ENCODE measurements around the gene SLC35F3.
"Not testable (repeated sequence)": the region's sequence is repeated elsewhere in the genome, so short reads cannot be mapped to it uniquely, and the experiment has no call there.

SLC35F3 gene

DNA sequence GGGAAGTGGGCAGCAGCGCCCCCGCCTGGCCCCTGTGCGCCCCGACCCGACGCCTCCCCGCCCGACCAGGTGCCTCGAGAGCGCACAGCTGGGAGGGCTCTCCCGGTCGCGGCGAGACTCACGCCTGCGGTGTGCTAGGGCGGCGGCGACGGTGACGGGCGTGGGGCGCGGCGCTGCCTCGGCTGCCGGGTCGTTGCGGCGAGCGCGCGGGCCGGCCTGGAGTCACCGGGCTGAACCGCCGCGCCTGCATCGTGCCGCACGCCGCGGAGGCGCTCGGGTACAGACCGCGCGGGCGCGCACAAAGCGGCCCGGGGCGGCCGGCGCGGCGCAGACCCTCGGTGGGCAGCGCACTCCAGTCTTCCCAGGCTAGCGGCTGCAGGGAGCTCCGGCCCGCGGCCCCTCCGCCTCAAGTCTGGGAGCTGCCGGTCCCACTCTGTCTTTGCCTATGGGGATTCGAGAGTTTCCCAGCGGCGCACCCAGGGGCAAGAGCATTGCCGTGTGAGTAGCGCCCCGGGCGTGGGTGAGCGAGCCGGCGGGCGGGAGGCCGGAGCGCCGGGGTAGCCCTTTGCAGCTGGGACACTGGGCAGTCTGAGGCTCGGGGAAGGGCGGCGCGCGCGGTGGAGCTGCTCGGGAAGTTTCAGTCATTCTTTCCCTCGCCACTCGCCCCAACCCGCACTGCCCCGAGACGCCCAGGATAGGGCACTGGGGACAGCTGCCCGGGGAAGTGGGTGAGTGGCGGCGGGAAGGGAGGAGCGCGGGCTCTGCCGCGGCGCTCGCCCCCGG is at the start of gene SLC35F3:
Gene SLC35F3 (plus strand): TSS at position 44 of the 783 bp plus-strand sequence.
- no peak for DNase-seq

DNA sequence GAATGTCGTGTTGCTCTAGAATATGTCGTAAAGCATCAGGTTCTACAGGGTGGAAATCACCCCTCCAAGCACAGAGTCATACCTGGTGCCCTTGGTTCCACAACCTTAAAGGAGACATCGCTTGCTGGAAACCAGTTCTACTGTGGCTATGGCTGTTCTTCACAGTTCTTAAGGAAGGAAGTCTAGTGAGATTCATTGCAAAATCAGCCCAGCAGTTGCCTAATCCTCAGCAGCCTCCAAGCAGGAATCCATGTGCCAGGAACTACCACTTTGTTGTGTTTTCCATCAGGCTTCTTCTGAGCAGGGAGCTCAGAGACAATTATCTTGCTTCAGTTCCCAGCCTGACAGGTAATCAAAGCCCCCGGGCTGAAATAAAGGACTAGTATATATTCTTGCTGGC is 45.0 kb upstream of the SLC35F3 start:
- no peak for DNase-seq

DNA sequence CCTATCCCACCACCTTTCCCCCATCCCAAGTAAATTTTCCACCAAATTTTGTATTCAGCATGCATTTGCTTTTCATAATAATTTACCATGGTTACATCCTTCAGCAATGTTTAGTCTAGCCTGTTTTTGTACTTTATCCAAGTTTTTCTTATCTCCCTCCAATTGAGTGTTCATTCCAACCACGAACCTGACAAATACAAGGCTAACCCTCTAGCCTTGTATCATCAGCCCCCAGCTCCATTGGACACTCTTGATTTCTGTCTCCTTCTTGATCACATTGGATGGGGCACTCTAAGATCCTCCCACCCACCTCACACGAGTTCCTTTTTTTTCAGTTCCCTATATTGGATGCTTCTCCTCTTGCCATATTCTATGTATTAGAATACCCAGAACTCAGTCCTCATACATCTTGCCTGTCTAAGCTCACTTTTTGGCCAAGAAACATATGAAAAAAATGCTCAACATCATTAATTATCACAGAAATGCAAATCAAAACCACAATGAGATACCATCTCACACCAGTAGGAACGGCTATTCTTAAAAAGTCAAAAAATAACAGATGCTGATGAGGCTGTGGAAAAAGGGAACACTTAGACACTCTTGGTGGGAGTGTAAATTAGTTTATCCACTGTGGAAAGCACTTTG is 40.5 kb upstream of the SLC35F3 start:
- no peak for DNase-seq

DNA sequence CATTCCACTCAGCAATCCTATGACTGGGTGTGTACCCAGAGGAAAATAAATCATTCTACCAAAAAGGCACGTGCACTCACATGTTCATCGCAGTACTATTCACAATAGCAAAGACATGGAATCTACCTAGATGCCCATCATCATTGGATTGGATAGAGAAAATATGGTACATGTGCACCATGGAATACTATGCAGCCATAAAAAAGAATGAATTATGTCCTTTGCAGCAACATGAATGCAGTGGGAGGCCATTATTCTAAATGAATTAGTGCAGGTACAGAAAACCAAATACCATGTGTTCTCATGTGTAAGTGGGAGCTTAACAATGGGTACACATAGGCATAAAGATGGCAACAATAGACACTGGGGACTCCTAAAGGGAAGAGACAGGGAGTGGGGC is 39.9 kb upstream of the SLC35F3 start:
- no peak for DNase-seq

DNA sequence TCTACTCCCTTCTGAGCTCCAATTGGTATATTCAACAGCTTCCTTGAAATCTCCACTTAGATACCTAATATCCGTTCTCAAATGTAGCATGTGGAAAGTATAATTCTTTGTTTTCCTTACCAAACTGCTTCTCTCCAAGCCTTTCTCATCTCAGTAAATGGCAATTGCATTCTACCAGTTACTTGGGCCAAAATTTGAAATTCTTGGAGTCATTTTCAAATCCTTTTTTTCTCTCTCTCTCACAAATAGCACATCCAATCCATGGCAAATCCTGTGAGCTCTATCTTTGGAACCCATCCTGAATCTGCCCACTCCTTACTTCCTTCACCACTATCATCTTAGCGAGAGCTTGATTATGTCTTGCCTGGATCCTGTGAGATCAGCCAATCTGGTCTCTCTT is 39.3 kb upstream of the SLC35F3 start:
- no peak for DNase-seq

DNA sequence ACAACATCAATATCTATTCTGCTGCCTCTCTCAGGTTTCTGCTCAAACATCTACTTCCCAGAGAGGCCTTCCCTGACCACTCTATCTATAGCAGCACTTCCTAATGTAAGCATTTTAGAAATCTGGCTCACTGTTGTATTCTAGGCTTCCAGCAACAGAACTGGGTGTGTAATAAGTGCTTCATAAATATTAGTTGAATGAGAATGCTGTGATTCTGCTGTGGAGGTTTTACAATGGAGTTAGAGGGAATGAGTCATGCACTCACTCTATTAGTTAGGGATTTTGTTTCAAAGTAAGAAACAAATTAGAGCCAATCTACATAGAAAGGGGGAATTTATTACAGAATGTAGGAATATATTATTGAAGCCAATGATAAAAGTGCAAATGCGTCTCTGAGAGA is 38.6 kb upstream of the SLC35F3 start:
- no peak for DNase-seq

DNA sequence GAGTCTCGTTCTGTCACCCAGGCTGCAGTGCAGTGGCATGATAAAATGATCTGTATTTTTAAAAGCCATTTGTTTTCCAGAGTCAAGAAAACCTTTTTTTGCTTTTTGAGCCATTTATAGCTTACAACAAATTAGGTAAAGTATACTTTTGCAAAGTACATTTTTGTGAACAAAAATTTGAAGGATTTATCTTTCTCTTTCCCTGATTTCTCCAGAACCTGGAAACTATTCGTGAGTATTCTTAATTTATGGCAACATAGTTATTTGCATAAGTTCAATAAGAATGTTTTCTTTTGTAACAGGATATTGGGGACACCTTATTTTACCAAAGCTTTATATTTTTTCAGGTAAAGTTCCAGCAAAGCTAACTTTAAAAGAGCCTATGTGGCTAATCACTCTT is 37.4 kb upstream of the SLC35F3 start:
- no peak for DNase-seq

DNA sequence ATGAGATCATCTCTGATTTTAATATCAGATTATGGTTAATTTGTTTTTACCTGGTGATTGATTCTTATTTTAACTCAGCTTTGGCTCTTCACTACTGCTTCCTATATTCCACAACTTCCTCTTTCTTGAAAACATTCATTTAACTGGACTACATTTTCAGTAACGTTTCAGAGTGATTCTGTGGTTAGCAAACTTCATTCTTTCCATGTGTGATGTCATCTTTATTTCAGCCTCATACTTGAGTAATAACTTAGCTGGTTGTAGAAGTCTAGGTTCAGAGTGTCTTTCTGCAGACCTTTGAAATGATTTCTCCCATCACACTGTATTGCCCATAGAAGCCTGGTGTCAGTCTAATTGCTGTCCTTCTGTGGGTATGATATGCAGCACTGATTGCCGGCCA is 36.0 kb upstream of the SLC35F3 start:
- DNase-seq: no peak

DNA sequence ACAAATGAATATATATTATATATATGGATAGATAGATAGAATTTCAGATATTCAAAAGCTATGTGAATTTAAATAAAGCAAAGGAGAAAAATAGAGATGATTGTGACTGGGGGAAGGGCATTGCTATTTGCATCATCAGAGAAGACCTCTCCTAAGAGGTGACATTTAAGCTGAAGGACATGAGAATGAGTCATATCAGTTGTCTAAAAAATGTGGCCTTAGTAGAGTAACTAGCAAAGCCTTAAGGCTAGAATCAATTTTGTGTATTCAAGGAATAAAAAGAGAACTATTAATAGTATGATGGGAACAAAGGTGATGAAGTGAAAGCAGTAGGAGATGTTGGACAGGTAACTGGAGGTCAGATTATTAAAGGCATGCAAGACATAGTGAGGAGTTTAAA is 34.8 kb upstream of the SLC35F3 start:
- no peak for DNase-seq

DNA sequence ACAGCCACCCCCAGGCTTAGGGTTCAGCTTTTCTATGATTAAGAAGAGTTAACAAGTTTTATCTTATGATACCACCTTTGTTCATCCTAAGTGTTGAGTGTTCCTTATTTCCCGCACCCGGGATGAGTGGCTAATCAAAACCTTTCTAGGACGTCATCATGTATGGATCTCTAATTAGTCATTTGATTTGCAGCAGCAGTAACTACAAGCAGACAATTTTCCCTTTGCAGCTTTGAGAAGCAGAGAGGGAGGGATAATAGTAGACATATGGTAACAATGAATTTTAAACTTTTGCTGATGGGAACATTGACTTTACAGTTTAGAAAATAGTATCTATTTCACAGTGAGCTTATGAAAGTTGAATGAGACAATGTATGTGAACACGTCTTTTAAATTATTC is 30.8 kb upstream of the SLC35F3 start:
- DNase-seq: no peak

DNA sequence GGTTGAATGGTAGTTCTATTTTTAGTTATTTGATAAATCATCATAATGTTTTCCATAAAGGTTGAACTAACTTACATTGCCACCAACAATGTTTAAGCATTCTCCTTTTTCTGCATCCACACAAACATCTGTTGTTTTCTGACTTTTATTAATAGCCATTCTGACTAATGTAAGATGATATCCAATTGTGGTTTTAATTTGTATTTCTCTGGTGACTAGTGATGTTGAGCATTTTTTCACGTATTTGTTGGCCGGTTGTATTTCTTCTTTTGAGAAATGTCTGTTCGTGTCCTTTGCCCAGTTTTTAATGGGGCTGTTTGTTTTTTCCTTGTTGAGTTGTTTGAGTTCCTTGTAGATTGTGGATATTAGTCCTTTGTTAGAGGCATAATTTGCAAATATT is 24.6 kb upstream of the SLC35F3 start:
- DNase-seq: no peak

DNA sequence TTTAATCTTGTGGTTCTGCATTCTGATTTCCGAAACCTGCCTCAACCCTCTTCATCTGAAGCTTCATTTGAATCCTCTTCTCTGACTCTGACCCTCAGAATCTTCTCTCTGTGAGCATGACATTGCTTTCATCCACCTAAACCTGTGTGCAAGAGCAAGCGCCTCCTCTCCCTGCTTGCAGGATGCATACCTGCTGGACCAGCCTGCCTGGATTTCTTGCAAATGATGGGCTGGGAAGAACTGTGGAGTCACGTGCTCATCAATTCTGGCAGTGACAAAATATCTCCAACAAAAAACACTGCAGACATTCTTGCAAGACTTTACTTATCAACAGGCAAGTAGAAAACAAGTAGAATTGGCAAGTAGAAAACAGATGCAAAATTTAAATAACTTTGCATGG is 20.8 kb upstream of the SLC35F3 start:
- no peak for DNase-seq

DNA sequence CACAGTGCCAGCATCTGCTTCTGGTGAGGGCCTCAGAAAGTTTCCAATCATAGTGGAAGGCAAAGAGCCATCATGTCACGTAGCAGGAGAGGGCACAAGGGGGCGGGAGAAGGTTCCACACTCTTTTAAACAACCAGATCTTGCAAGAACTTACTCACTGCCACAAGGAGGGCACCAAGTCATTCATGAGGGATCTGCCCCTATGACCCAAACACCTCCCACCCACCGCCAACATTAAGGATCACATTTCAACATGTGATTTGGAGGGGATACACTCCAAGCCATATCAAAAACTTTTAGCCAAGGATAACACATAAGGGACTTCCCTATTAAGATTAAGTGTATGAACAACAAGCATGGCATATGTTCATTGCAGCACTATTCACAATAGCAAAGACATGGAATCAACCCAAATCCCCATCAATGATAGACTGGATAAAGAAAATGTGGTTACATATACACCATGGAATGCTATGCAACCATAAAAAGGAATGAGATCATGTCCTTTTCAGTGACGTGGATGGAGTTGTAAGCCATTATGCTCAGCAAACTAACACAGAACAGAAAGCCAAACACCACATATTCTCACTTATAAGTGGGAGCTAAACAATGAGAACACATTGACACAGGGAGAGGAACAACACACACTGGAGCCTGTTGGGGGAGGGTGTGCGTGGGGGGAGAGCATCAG is 19.9 kb upstream of the SLC35F3 start:
- DNase-seq: no peak

DNA sequence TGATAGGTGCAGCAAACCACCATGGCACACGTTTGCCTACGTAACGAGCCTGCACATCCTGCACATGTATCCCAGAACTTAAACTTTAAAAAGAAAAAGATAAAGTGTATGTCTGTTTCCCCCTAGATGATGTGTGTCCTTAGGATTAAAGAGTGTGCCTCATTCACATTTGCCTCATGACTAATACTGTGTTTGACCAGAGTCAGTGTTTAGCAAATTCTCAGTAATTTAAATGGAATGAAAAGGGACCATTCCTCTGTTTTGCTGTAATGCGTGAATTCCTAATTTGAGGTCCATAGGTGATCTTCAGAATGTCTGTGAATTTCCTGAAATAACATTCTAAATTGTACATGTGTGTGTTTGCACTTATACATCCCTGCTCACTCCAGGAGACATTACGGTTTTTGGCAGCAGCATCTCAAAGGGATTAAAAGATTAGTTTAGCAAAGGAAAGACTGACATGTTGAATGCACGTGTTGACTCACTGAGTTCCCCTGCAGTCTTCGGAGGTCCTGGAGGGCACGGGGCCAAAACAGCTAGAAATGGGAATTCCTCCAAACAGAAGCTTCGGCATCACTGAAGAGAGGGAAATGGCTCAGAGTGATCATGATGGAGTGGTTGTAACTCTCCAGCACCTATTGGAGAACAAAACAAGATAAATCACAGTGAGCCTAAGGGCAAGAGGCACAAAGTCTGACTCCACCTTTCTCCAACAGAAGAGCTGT is 19.1 kb upstream of the SLC35F3 start:
- no peak for DNase-seq

DNA sequence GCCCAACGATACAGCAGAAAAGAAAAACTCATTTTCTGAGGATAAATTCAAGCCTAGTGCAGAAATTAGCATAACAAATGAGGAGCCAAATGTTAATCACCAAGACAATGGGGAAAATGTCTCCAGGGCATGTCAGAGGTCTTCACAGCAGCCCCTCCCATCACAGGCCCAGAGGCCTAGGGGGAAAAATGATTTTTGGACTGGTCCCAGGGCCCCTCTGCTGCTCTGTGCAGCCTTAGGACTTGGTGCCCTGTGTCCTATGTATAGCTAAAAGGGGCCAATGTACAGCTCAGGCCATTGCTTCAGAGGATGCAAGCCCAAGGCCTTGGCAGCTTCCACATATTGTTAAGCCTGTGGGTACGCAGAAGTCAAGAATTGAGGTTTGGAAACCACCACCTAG is 13.3 kb upstream of the SLC35F3 start:
- DNase-seq: not testable (repeated sequence)

DNA sequence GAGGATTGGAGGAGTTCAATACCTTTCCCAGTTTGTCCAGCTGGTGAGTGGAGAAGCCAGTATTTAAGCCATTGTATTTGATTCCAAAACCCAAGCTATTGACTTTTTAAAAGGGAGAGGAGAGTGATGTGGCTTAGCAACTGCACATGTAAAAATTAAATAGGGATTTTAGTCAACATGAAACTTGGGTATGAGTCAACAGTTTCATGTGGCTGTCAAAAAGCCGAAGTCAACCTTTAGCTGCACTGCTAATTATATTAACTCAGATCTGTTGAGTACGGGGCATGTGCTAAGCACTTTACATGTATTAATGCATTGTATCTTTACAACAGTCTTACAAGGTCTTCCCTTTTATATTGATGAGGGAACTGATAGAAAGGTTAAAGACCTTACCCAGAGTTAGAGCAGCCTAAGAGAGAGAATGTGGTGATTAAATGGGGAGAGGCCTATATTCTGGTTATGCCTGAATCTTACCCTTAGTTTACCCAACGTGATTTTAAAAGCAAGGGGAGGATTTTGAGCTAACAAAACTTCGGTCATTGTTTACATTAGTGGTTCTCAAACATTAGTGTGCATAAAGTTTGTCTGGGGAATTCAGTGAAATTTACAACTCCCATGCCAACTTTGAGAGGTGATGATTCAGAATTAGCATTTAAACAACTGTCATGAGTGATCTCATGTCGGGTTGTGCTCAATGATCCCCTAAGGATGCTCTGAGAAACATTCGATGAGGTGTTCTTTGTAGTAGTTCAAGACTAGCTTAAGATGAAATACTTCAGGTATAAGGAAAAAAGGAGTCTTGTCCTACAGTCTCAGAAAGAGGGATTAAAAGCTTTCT is 6.9 kb upstream of the SLC35F3 start:
- DNase-seq: no peak

DNA sequence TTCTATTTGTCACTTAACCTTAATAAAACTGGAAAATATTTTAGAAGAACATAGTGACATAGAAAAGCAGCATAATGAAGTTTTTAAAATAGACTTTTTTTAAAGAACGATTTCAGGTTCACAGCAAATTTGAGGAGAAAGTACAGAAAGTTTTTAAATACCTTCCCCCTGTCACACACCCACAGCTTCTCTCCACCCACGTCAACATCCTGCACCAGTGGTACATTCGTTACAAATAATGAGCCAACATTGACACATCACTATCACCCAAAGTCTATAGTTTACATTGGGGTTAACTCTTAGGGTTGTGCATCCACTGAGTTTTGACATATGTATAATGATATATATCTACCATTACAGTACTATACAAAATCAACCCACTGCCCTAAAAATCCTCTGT is 3.0 kb upstream of the SLC35F3 start:
- DNase-seq: no peak

DNA sequence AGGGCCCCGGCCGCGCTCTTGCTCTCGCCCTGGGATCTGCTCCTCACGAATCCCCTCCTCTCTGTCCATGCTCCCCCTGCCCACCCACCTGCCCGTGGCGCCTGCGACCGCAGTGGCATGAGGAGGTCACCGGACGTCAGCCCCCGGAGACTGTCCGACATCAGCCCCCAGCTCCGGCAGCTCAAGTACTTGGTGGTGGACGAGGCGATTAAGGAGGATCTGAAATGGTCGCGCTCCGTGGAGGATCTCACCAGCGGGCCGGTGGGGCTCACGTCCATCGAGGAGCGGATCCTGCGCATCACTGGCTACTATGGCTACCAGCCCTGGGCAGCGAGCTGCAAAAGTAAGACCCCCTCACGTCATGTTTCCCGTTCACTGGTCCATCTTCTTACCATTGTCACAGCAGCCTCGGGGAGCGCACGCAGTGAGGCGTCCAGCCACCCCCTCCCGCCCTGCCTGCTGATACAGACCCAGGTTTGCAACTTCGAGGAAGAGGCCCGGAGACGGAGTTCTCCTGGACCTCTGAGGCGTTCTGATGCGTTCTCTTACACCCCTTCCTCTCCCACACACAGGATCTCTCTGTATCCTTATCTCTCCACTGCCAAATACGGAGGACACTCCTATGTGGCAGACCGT is 1.1 kb downstream of the SLC35F3 start:
- DNase-seq: no peak

DNA sequence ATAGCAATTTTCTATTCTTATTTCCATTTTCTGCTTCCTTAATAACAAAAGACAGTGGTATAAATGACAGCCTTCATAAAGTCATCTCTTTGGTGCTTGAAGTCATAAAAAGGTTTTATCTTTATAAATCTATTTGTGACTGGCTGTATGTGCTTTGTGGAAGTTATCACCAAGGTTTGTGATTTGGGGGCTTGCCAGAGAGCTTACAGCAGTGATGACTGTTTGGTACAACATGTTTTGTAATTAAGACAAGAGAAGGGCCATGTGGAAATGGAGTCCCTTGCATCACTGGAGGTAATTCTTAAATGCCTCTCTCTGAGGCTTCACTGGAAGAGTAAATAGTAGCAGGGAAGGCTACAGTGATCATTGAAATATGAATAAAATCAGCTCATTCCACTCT is 2.7 kb downstream of the SLC35F3 start:
- no peak for DNase-seq

DNA sequence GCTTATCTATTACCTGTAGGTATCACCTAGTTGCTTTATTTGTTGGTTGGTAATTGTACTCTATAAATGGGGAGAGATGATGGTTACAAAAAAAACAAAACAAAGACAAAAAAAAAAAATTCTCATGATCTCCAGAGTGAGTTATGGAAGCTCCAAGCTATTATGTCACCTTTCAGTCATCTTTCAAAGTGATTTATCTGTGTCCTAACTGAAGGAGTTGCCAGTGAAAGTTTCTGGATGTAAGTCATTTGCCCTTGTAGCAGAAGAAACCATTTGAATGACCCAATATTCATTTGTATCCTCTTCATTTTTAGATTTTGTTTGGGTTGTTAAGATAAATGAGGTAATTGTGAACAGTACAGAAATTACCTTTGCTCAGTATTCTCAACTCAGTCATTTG is 3.6 kb downstream of the SLC35F3 start:
- no peak for DNase-seq

DNA sequence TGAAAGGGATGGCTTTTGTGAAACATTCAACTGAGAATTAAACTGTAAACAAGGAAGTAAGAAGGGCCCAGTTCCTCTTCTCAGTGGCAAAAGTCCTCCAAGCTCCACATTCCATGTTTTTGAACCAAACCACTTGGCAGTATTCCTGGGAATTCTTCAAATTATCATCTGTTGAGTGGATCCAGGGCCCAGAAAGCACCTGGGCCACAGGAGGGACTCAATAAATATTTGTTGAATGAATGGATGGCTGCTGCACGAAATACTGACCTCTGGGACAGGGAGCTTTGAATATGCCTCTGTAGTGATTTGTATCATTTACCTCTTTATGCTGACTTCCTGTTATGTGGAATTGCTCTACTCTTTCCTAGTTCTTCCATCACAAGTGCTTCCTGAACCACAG is 4.7 kb downstream of the SLC35F3 start:
- DNase-seq: no peak

DNA sequence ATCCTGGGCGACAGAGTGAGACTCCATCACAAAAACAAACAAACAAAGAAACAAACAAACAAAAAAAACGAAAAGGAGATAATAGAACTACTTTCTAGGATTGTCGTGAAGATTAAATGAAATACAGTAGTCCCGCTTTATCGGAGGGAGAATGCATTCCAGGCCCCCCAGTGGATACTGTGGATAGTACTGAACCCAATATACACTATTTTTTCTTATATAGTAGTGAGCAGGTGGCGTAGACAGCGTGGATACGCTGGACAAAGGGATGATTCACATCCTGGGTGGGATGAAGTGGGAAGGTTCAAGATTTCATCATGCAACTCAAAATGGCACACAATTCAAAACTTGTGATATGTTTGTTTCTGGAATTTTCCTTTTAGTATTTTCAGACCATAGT is 8.0 kb downstream of the SLC35F3 start:
- DNase-seq: no peak

Data from midbrain (tissue), 1 donor.